Transverse colon (tissue), 4 donors: Measurements from ENCODE around the gene WDR47. TPM values are rescaled to one million over a fixed set of nuclear protein-coding genes. Genes with fewer than 3 reads are reported as not detected.

Source experiments
- DNase-seq: peaks from one replicate; pipeline ENCODE4 v3.0.0-alpha.2; 2019
- H3K27ac ChIP-seq, 4 donors: fragments of 200-600 bp; sonication (generic); 2 replicates each; pipeline ENCODE4 v1.5.1; 2016 to 2018; ENCODE audit warnings: inconsistent platforms in 4 of 4
- H3K27me3 ChIP-seq: fragments of 200-600 bp; sonication (generic); 2 replicates; pipeline ENCODE4 v1.5.1; 2017; ENCODE audit warnings: inconsistent platforms
- H3K36me3 ChIP-seq, 4 donors: fragments of 200-600 bp; sonication (generic); 2 replicates each; pipeline ENCODE4 v1.5.1; 2017 to 2019; ENCODE audit warnings: inconsistent platforms in 4 of 4
- H3K4me1 ChIP-seq, 4 donors: fragments of 200-600 bp; sonication (generic); 2 replicates each; pipeline ENCODE4 v1.5.1; 2017 to 2020; ENCODE audit warnings: inconsistent platforms in 4 of 4
- H3K4me3 ChIP-seq, 4 donors: fragments of 200-600 bp; sonication (generic); 1 replicate in 1 of 4; 2 replicates in 3 of 4; pipeline versions ENCODE4 v1.5.1 to v1.6.1; 2017 to 2019; ENCODE audit warnings: inconsistent platforms in 4 of 4
- H3K9me3 ChIP-seq, 2 donors: fragments of 200-600 bp; sonication (generic); 2 replicates each; pipeline ENCODE4 v1.5.1; 2017 to 2019; ENCODE audit warnings: inconsistent platforms in 2 of 2
- CTCF ChIP-seq, 5 experiments: fragments of 200-600 bp in 3 of 5; fragments of 450-650 bp in 2 of 5; sonication (generic) in 3 of 5; IDR thresholded peaks; 1 replicate in 2 of 5; 2 replicates in 3 of 5; pipeline ENCODE4 v1.5.1; 2016 to 2017; ENCODE audit warnings: antibody characterized with exemption in 5 of 5, inconsistent platforms in 3 of 5, mild to moderate bottlenecking in 2 of 5, moderate library complexity in 1 of 5
- EP300 ChIP-seq: sonication (generic); formaldehyde crosslinking; IDR thresholded peaks from one replicate; pipeline ENCODE4 v1.6.1; 2017; ENCODE audit warnings: antibody characterized with exemption, low read depth
- POLR2A ChIP-seq: fragments of 450-650 bp; IDR thresholded peaks from one replicate; pipeline ENCODE4 v1.6.1; 2016; ENCODE audit warnings: antibody characterized with exemption, mild to moderate bottlenecking, moderate library complexity
- POLR2AphosphoS5 ChIP-seq, 3 donors: sonication (generic); formaldehyde crosslinking; IDR thresholded peaks; one replicate each; pipeline ENCODE4 v1.6.1; 2016; ENCODE audit warnings: antibody characterized with exemption in 3 of 3
- WGBS, 2 donors: methylation state at CpG; one replicate each; pipeline ENCODE4 v1.1.5; 2018; ENCODE audit warnings: low coverage in 1 of 2; 5-methylcytosine and 5-hydroxymethylcytosine counted together
- in situ Hi-C, 4 donors: fragments of 200-750 bp; cut with MboI; loops; one replicate each; pipeline versions ENCODE4 v1.15.0 to v1.15.1; 2017; ENCODE audit warnings: low sequenced_read_pairs in 3 of 4, low pct_ligation_motif_present in 1 of 4, low pct_unique_long_range_greater_than_20kb in 1 of 4
- intact Hi-C: fragments of 100-400 bp; cut with DNase I; formaldehyde crosslinking; loops from one replicate; pipeline ENCODE4 v1.15.1; 2023; ENCODE audit warnings: low total_unique reads
- total RNA-seq, 4 donors: library from RNA; depleted of rRNA; stranded (reverse); fragments of >200 nt; gene quantifications; one replicate each; pipeline ENCODE4 v1.1.0, GENCODE V29; 2016

Gene WDR47
- total RNA-seq, 4 donors from 2014 or later = 6.7 to 12.1 (median 9.7) TPM

- 15 to 30% methylated on average over 2 of the region's 2 CpGs for WGBS, 2 donors
- Histone ChIP-seq H3K4me3 (no peak overlapping the region), H3K27me3 (no peaks in the 10 kb centered on the region), H3K36me3 (no peaks in the 10 kb centered on the region), H3K4me1 (no peaks in the 10 kb centered on the region), H3K9me3 (no peaks in the 10 kb centered on the region), H3K27ac (no peak overlapping the region)
- in situ Hi-C loops = no loop called here
- DNase-seq = no peak
- intact Hi-C loops = loop anchor here (10.0 kb wide), 1 partner anchor 56 kb away; no protein-coding TSS in a partner anchor
- no peak for TF ChIP-seq EP300
- TF ChIP-seq CTCF (IDR thresholded peaks at IDR 0.05) = no peak
- TF ChIP-seq POLR2AphosphoS5 (IDR thresholded peaks at IDR 0.05) = no peak
- TF ChIP-seq POLR2A = no peak
These were observed 6.4 kb upstream of the WDR47 start for GRCh38 chr1:109048335-109048734.

GRCh38 chr1:109047339-109047738, 5.4 kb upstream of the WDR47 start:
- Histone ChIP-seq H3K36me3 (no peaks in the 10 kb centered on the region), H3K27ac (no peak overlapping the region), H3K4me1 (peaks cover 0 to 6% (median 3%) of the 10 kb centered on the region in 4 donors), H3K27me3 (no peaks in the 10 kb centered on the region), H3K9me3 (no peaks in the 10 kb centered on the region), H3K4me3 (no peak overlapping the region)
- in situ Hi-C loops = no loop called here
- 62 to 73% methylated on average over 5 to 6 of the region's 6 CpGs for WGBS, 2 donors
- intact Hi-C loops = loop anchor here (10.0 kb wide), 1 partner anchor 57 kb away; no protein-coding TSS in a partner anchor
- TF ChIP-seq POLR2AphosphoS5 (IDR thresholded peaks at IDR 0.05) (no peak), CTCF (IDR thresholded peaks at IDR 0.05) (no peak), EP300 (no peak), POLR2A (no peak)
- no peak for DNase-seq

GRCh38 chr1:109046671-109047070, 4.8 kb upstream of the WDR47 start:
- no peaks in the 10 kb centered on the region for H3K9me3 ChIP-seq
- TF ChIP-seq EP300 = no peak
- no peak for TF ChIP-seq POLR2AphosphoS5 (IDR thresholded peaks at IDR 0.05)
- no peak for TF ChIP-seq POLR2A
- no peak for TF ChIP-seq CTCF (IDR thresholded peaks at IDR 0.05)
- H3K4me1 ChIP-seq = peaks cover 0 to 7% (median 3%) of the 10 kb centered on the region in 4 donors
- 81 to 100% methylated on average over 1 to 4 of the region's 4 CpGs for WGBS, 2 donors
- in situ Hi-C loops (no loop called here), intact Hi-C loops (loop anchor here (10.0 kb wide), 1 partner anchor 58 kb away; no protein-coding TSS in a partner anchor)
- no peaks in the 10 kb centered on the region for H3K27me3 ChIP-seq
- no peak overlapping the region for H3K27ac ChIP-seq
- H3K4me3 ChIP-seq = no peak overlapping the region
- DNase-seq = no peak
- no peaks in the 10 kb centered on the region for H3K36me3 ChIP-seq

- TF ChIP-seq EP300 (no peak), CTCF (IDR thresholded peaks at IDR 0.05) (no peak), POLR2AphosphoS5 (IDR thresholded peaks at IDR 0.05) (no peak), POLR2A (no peak)
- WGBS, 2 donors = 40% methylated on average over 1 of the region's 1 CpG
- DNase-seq = no peak
- in situ Hi-C loops = no loop called here
- Histone ChIP-seq H3K27ac (no peak overlapping the region), H3K36me3 (no peaks in the 10 kb centered on the region), H3K4me3 (no peak overlapping the region), H3K4me1 (peaks cover 0 to 10% (median 6%) of the 10 kb centered on the region in 4 donors), H3K9me3 (no peaks in the 10 kb centered on the region), H3K27me3 (no peaks in the 10 kb centered on the region)
- intact Hi-C loops = loop anchor here (10.0 kb wide), 1 partner anchor 59 kb away; no protein-coding TSS in a partner anchor
These were observed 3.7 kb upstream of the WDR47 start for GRCh38 chr1:109045595-109045994.
